H1 (cell line): ENCODE measurements around the gene DHRS9. TPM values are rescaled to one million over a fixed set of nuclear protein-coding genes. Genes with fewer than 3 reads are reported as not detected.

ENCODE experiments used
- GTF2F1 ChIP-seq: IDR thresholded peaks from 2 replicates; pipeline ENCODE4 v1.6.1; 2012; ENCODE audit warnings: low read depth, low read length, improper control_type of control experiment, borderline replicate concordance
- KDM4A ChIP-seq: IDR thresholded peaks from one replicate; pipeline ENCODE4 v1.7.1; 2012; ENCODE audit warnings: low read depth, mild to moderate bottlenecking, moderate library complexity, low read length, inconsistent platforms; ENCODE audit not compliant: severe bottlenecking
- PHF8 ChIP-seq: fragments of 200-600 bp; sonication (generic); conservative IDR thresholded peaks from 2 replicates; pipeline ENCODE4 v1.7.1; 2012; ENCODE audit warnings: low read depth, mild to moderate bottlenecking, inconsistent platforms, low read length, moderate library complexity
- TCF12 ChIP-seq: IDR thresholded peaks from 2 replicates; pipeline ENCODE4 v1.6.1; 2011; ENCODE audit warnings: low read depth, mild to moderate bottlenecking, low read length
- YY1 ChIP-seq: IDR thresholded peaks from 2 replicates; pipeline ENCODE4 v1.6.1; 2011; ENCODE audit warnings: low read depth, mild to moderate bottlenecking, low read length
- polyA plus RNA-seq, 7 experiments: library from polyadenylated mRNA; depleted of rRNA in 3 of 7; stranded (reverse) in 5 of 7; unstranded in 2 of 7; fragments of >200 nt in 5 of 7; fragments of 200-250 nt in 2 of 7; gene quantifications; 1 replicate in 5 of 7; 2 replicates in 1 of 7; 4 replicates in 1 of 7; pipeline versions ENCODE4 v1.2.1 to v1.2.3, GENCODE V29; 2011 to 2013; ENCODE audit warnings: missing spikeins in 2 of 7, mixed read lengths in 2 of 7
- total RNA-seq: library from RNA; stranded (reverse); fragmentation: NEBNext Ultra II Directional; extraction: Animal tissue kit (Norgen Biotek cat#: 25700); gene quantifications from 2 replicates; pipeline ENCODE4 v1.2.1, GENCODE V29; 2021

Gene DHRS9
- total and polyA plus RNA-seq, 2 of the 8 experiments (the other 6 are each of a cell fraction or from before 2014, with no cell fraction given), result not detected

- TF ChIP-seq YY1 (no peak), GTF2F1 (no peak), KDM4A (no peak), TCF12 (no peak), PHF8 (no peak)
Observed at GRCh38 chr2:169035887-169036286, 33.5 kb upstream of the DHRS9 start (continued).
